ENCODE data around the gene PRDM7. TPM values are rescaled to one million over a fixed set of nuclear protein-coding genes. Genes with fewer than 3 reads are reported as not detected.
"Not testable (repeated sequence)": the region's sequence is repeated elsewhere in the genome, so short reads cannot be mapped to it uniquely, and the experiment has no call there.

PRDM7 gene
- polyA plus RNA-seq, 10 donors, result 0.11 to 0.14 TPM; not detected in 8

- no peak for DNase-seq
Observed at GRCh38 chr16:90072442-90073105, 4.6 kb downstream of the PRDM7 start.

GRCh38 chr16:90070440-90070839 is 6.7 kb downstream of the PRDM7 start:
- DNase-seq, result no peak

GRCh38 chr16:90061437-90061836 is 15.7 kb downstream of the PRDM7 start:
- DNase-seq, result no peak

- DNase-seq, result peak in 1 of 3 donors; percentile 33
Observed at GRCh38 chr16:90057738-90058173, 19.4 kb downstream of the PRDM7 start.

GRCh38 chr16:90056521-90056920 is 20.6 kb downstream of the PRDM7 start:
- not testable (repeated sequence) for DNase-seq

- DNase-seq, result no peak
Observed at GRCh38 chr16:90055371-90055770, 21.8 kb downstream of the PRDM7 start.

- no peak for DNase-seq
Observed at GRCh38 chr16:90054554-90054953, 22.6 kb downstream of the PRDM7 start.

- no peak for DNase-seq
Observed at GRCh38 chr16:90053902-90054500, 23.1 kb downstream of the PRDM7 start.

- no peak for DNase-seq
Observed at GRCh38 chr16:90050969-90051368, 26.2 kb downstream of the PRDM7 start.

GRCh38 chr16:90048737-90049330 is 28.3 kb downstream of the PRDM7 start:
- DNase-seq, result no peak

GRCh38 chr16:90048347-90048722 is 28.8 kb downstream of the PRDM7 start:
- peak in 1 of 3 donors; percentile 45 for DNase-seq

GRCh38 chr16:90047714-90048346 is 29.3 kb downstream of the PRDM7 start:
- DNase-seq, result no peak

GRCh38 chr16:90046971-90047713 is 30.0 kb downstream of the PRDM7 start:
- peak in 2 of 3 donors; percentile 66 to 85 for DNase-seq

- no peak for DNase-seq
Observed at GRCh38 chr16:90046122-90046970, 30.8 kb downstream of the PRDM7 start.

GRCh38 chr16:90044111-90044551 is 33.0 kb downstream of the PRDM7 start:
- no peak for DNase-seq

GRCh38 chr16:90043526-90043925 is 33.6 kb downstream of the PRDM7 start:
- no peak for DNase-seq

GRCh38 chr16:90042946-90043514 is 34.1 kb downstream of the PRDM7 start:
- no peak for DNase-seq

- DNase-seq, result no peak
Observed at GRCh38 chr16:90041896-90042473, 35.1 kb downstream of the PRDM7 start.

- no peak for DNase-seq
Observed at GRCh38 chr16:90040152-90041023, 36.7 kb downstream of the PRDM7 start.
